Neuronal stem cell (in vitro differentiated cells): ENCODE data around the gene STUB1.

Source experiments
- DNase-seq: peaks from one replicate; pipeline ENCODE4 v3.0.0-alpha.2; 2013; ENCODE audit warnings: low spot score
- H2AFZ ChIP-seq: one replicate; pipeline ENCODE4 v1.6.1; 2013; ENCODE audit warnings: mild to moderate bottlenecking, low read length, inconsistent platforms
- H2AK5ac ChIP-seq: 2 replicates; pipeline ENCODE4 v1.6.1; 2013; ENCODE audit warnings: low read depth, mild to moderate bottlenecking, inconsistent platforms, low read length, moderate library complexity, mixed read lengths
- H2BK120ac ChIP-seq: 2 replicates; pipeline ENCODE4 v1.6.1; 2013; ENCODE audit warnings: low read depth, mild to moderate bottlenecking, inconsistent platforms, low read length, moderate library complexity, mixed read lengths
- H2BK12ac ChIP-seq: one replicate; pipeline ENCODE4 v1.6.1; 2013; ENCODE audit warnings: low read length, inconsistent platforms
- H2BK15ac ChIP-seq: 2 replicates; pipeline ENCODE4 v1.6.1; 2013; ENCODE audit warnings: mild to moderate bottlenecking, low read length, inconsistent platforms, mixed read lengths
- H2BK5ac ChIP-seq: one replicate; pipeline ENCODE4 v1.6.1; 2013; ENCODE audit warnings: inconsistent platforms, mild to moderate bottlenecking, low read length, moderate library complexity
- H3K14ac ChIP-seq: one replicate; pipeline ENCODE4 v1.6.1; 2013; ENCODE audit warnings: low read length, inconsistent platforms
- H3K18ac ChIP-seq: 2 replicates; pipeline ENCODE4 v1.6.1; 2013; ENCODE audit warnings: low read length, inconsistent platforms
- H3K23ac ChIP-seq: 2 replicates; pipeline ENCODE4 v1.6.1; 2013; ENCODE audit warnings: low read depth, mild to moderate bottlenecking, mixed read lengths, low read length, inconsistent platforms; ENCODE audit not compliant: poor library complexity
- H3K27ac ChIP-seq: replicated peaks from 3 replicates; pipeline ENCODE4 v1.5.1; 2013; ENCODE audit warnings: low read length, inconsistent platforms
- H3K27me3 ChIP-seq, 3 experiments: 2 replicates each; pipeline ENCODE4 v1.6.1; 2013; ENCODE audit warnings: low read length in 3 of 3, mild to moderate bottlenecking in 2 of 3, inconsistent platforms in 1 of 3, low read depth in 1 of 3, mixed read lengths in 1 of 3, moderate library complexity in 1 of 3; ENCODE audit not compliant: control insufficient read depth in 3 of 3, insufficient read depth in 3 of 3
- H3K36me3 ChIP-seq, 2 donors: replicated peaks in 1 of 2; 2 replicates each; pipeline ENCODE4 v1.6.1; 2013; ENCODE audit warnings: low read length in 2 of 2; ENCODE audit not compliant: control insufficient read depth in 2 of 2, insufficient read depth in 2 of 2
- H3K4ac ChIP-seq: 2 replicates; pipeline ENCODE4 v1.6.1; 2013; ENCODE audit warnings: inconsistent platforms, mild to moderate bottlenecking, low read length, moderate library complexity
- H3K4me1 ChIP-seq, 2 donors: 1 replicate in 1 of 2; 2 replicates in 1 of 2; pipeline ENCODE4 v1.6.1; 2013; ENCODE audit warnings: low read length in 2 of 2, low read depth in 1 of 2; ENCODE audit not compliant: control insufficient read depth in 2 of 2, insufficient read depth in 1 of 2
- H3K4me2 ChIP-seq: one replicate; pipeline ENCODE4 v1.6.1; 2013; ENCODE audit warnings: mild to moderate bottlenecking, low read length, inconsistent platforms; ENCODE audit not compliant: insufficient read depth, poor library complexity, severe bottlenecking
- H3K4me3 ChIP-seq, 2 donors: 2 replicates each; pipeline ENCODE4 v1.5.1; 2013; ENCODE audit warnings: low read length in 2 of 2, mild to moderate bottlenecking in 2 of 2, inconsistent platforms in 1 of 2, moderate library complexity in 1 of 2
- H3K79me1 ChIP-seq: one replicate; pipeline ENCODE4 v1.6.1; 2013; ENCODE audit warnings: low read depth, mild to moderate bottlenecking, inconsistent platforms, low read length, moderate library complexity
- H3K9ac ChIP-seq: one replicate; pipeline ENCODE4 v1.6.1; 2013; ENCODE audit warnings: mild to moderate bottlenecking, low read depth, low read length, inconsistent platforms; ENCODE audit not compliant: poor library complexity
- H3K9me3 ChIP-seq, 2 donors: replicated peaks in 1 of 2; 2 replicates each; pipeline versions ENCODE3 to v1.6.1; 2013; ENCODE audit warnings: low read length in 2 of 2, mild to moderate bottlenecking in 2 of 2, inconsistent platforms in 1 of 2, low read depth in 1 of 2, mixed read lengths in 1 of 2, moderate library complexity in 1 of 2; ENCODE audit not compliant: control insufficient read depth in 2 of 2, insufficient read depth in 1 of 2
- H4K8ac ChIP-seq: one replicate; pipeline ENCODE4 v1.6.1; 2013; ENCODE audit warnings: low read depth, mild to moderate bottlenecking, inconsistent platforms, low read length, moderate library complexity
- H4K91ac ChIP-seq: one replicate; pipeline ENCODE4 v1.6.1; 2013; ENCODE audit warnings: low read length, low read depth, mild to moderate bottlenecking, inconsistent platforms; ENCODE audit not compliant: poor library complexity
- WGBS, 2 donors: extraction: QIAGEN DNeasy Blood & Tissue Kit; methylation state at CpG; one replicate each; pipeline ENCODE4 v1.1.7; 2013; ENCODE audit warnings: missing lambda C conversion rate in 2 of 2, mixed read lengths in 1 of 2; ENCODE audit not compliant: insufficient read length in 2 of 2, insufficient replicate concordance in 1 of 2; ENCODE audit errors: extremely low coverage in 2 of 2; 5-methylcytosine and 5-hydroxymethylcytosine counted together

Gene STUB1

GRCh38 chr16:667780-668518, 12.3 kb upstream of the STUB1 start, which contains the start of gene RHOT2:
Gene RHOT2 (plus strand): TSS chr16:668132. CDS start chr16:668200, 68 bp downstream.
- Histone ChIP-seq H3K4me2 (peak within 1 kb of the TSS; percentile 96), H3K36me3 (peaks cover 36 to 40% of the 10 kb centered on the region in 2 donors), H3K27me3 (no peaks in the 10 kb centered on the region), H3K4me3 (peak within 1 kb of the TSS; percentile 89 to 92), H3K4me1 (peaks cover 2 to 6% of the 10 kb centered on the region in 2 donors), H2BK5ac (peak within 1 kb of the TSS; percentile 53), H3K18ac (peak within 1 kb of the TSS; percentile 95), H2AK5ac (peak within 1 kb of the TSS; percentile 98), H3K79me1 (peaks cover 25% of the 10 kb centered on the region), H3K27ac (no peak within 1 kb of the TSS), H2BK12ac (peak within 1 kb of the TSS; percentile 80), H3K14ac (peak within 1 kb of the TSS; percentile 71), H2BK120ac (no peak within 1 kb of the TSS), H2BK15ac (peak within 1 kb of the TSS; percentile 87), H2AFZ (peak within 1 kb of the TSS; percentile 76), H3K9ac (peak within 1 kb of the TSS; percentile 95), H3K23ac (peak within 1 kb of the TSS; percentile 98), H3K4ac (peak within 1 kb of the TSS; percentile 66), H4K91ac (no peak within 1 kb of the TSS), H4K8ac (peak within 1 kb of the TSS; percentile 65), H3K9me3 (no peaks in the 10 kb centered on the region)
- WGBS, 2 donors: no CpG with 5 or more reads among the region's 78 CpGs
- peak; percentile 89 for DNase-seq

- H3K23ac ChIP-seq: peak overlapping the region; percentile 98
- H3K4ac ChIP-seq: peak overlapping the region; percentile 66
- H2BK5ac ChIP-seq: peak overlapping the region; percentile 53
- H2AFZ ChIP-seq: peak overlapping the region; percentile 76
- H3K18ac ChIP-seq: peak overlapping the region; percentile 95
- peak overlapping the region; percentile 75 for H2AK5ac ChIP-seq
- no peak overlapping the region for H2BK12ac ChIP-seq
- H3K14ac ChIP-seq: peak overlapping the region; percentile 21
- H2BK15ac ChIP-seq: no peak overlapping the region
- no peaks in the 10 kb centered on the region for H3K9me3 ChIP-seq
- peak overlapping the region; percentile 96 for H3K4me2 ChIP-seq
- H2BK120ac ChIP-seq: no peak overlapping the region
- no peak overlapping the region for H4K91ac ChIP-seq
- no CpG with 5 or more reads among the region's 50 CpGs for WGBS, 2 donors
- peak overlapping the region; percentile 89 to 92 for H3K4me3 ChIP-seq
- peaks cover 2 to 6% of the 10 kb centered on the region in 2 donors for H3K4me1 ChIP-seq
- peaks cover 37 to 46% of the 10 kb centered on the region in 2 donors for H3K36me3 ChIP-seq
- peaks cover 28% of the 10 kb centered on the region for H3K79me1 ChIP-seq
- no peak overlapping the region for H3K27ac ChIP-seq
- H3K27me3 ChIP-seq: no peaks in the 10 kb centered on the region
- DNase-seq: no peak
- peak overlapping the region; percentile 65 for H4K8ac ChIP-seq
- H3K9ac ChIP-seq: peak overlapping the region; percentile 95
Measured at GRCh38 chr16:668519-669171, 11.6 kb upstream of the STUB1 start.

- Histone ChIP-seq H3K36me3 (peaks cover 37 to 56% of the 10 kb centered on the region in 2 donors), H2AFZ (no peak overlapping the region), H3K4ac (no peak overlapping the region), H3K4me3 (peak overlapping the region; percentile 41 to 92), H2BK120ac (no peak overlapping the region), H3K23ac (peak overlapping the region; percentile 73), H4K91ac (no peak overlapping the region), H3K18ac (no peak overlapping the region), H2AK5ac (no peak overlapping the region), H3K9ac (no peak overlapping the region), H3K4me1 (peaks cover 2 to 6% of the 10 kb centered on the region in 2 donors), H4K8ac (no peak overlapping the region), H3K79me1 (peaks cover 28% of the 10 kb centered on the region), H2BK15ac (no peak overlapping the region), H3K9me3 (no peaks in the 10 kb centered on the region), H2BK12ac (no peak overlapping the region), H3K27me3 (peaks cover 0 to under 1% (median 0%) of the 10 kb centered on the region in 3 experiments), H2BK5ac (no peak overlapping the region), H3K4me2 (no peak overlapping the region), H3K14ac (no peak overlapping the region), H3K27ac (no peak overlapping the region)
- no peak for DNase-seq
- no CpG with 5 or more reads among the region's 13 CpGs for WGBS, 2 donors
Measured at GRCh38 chr16:669666-670065, 10.5 kb upstream of the STUB1 start.
